NCI-H82 (cell line): ENCODE data around the gene DIS3.
A peak's percentile ranks its signal among the peaks of the same experiment; 100 is the strongest.
"Not testable (repeated sequence)": the region's sequence is repeated elsewhere in the genome, so short reads cannot be mapped to it uniquely, and the experiment has no call there.

Experiments
- DNase-seq: peaks from one replicate; lab custom pipeline; 2025; lab: John Stamatoyannopoulos, UW

The DIS3 gene, protein sequence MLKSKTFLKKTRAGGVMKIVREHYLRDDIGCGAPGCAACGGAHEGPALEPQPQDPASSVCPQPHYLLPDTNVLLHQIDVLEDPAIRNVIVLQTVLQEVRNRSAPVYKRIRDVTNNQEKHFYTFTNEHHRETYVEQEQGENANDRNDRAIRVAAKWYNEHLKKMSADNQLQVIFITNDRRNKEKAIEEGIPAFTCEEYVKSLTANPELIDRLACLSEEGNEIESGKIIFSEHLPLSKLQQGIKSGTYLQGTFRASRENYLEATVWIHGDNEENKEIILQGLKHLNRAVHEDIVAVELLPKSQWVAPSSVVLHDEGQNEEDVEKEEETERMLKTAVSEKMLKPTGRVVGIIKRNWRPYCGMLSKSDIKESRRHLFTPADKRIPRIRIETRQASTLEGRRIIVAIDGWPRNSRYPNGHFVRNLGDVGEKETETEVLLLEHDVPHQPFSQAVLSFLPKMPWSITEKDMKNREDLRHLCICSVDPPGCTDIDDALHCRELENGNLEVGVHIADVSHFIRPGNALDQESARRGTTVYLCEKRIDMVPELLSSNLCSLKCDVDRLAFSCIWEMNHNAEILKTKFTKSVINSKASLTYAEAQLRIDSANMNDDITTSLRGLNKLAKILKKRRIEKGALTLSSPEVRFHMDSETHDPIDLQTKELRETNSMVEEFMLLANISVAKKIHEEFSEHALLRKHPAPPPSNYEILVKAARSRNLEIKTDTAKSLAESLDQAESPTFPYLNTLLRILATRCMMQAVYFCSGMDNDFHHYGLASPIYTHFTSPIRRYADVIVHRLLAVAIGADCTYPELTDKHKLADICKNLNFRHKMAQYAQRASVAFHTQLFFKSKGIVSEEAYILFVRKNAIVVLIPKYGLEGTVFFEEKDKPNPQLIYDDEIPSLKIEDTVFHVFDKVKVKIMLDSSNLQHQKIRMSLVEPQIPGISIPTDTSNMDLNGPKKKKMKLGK

DNA sequence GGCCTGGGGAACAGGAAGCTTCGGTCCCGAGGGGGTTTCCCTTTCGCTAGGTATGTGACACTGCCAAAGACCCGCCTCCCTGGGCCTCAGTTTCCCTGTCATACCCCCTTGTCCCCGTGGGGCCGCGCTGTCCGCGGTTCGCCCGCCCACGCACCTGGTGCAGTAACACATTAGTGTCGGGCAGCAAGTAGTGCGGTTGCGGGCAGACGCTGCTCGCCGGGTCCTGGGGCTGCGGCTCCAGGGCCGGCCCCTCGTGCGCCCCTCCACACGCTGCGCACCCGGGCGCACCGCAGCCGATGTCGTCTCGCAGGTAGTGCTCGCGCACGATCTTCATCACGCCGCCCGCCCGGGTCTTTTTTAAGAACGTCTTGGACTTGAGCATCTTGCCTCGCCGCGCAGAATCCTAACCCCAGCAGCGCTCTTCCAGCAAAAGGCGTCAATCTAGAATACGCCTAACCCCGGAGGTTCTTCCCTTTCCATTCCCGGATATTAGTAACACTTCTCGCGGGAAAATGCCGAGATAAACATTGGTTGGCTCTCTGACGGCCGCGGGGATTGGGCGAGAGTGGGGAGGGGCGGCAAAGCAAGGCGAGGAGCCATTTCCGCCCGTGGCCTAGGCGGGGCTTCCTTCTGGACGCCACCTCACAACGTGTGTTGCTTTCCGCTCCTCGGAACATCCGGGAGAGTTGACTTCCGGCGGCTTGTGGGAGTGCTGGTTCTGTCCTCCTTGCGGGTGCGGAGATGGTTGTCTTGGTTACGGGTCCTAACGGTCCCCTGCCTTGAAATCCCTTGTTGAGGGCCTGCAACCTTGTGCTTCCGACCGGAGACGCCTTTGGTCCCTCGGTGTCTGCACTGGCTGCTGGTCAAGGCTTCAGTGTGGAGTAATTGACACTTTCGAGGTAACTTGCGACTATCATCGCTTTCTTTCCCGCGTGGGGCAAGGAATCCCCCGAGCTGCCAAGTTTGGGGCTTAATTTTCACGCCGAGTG is at the start of gene DIS3, which contains the start of gene PIBF1:
Gene DIS3 (minus strand): TSS at position 450 of the 989 bp plus-strand sequence. CDS start 68 bp downstream, at position 382.
Gene PIBF1 (plus strand): TSS at position 683 of the 989 bp plus-strand sequence. CDS start 1,337 bp downstream, outside the sequence.
- peak; percentile 100 for DNase-seq

DNA sequence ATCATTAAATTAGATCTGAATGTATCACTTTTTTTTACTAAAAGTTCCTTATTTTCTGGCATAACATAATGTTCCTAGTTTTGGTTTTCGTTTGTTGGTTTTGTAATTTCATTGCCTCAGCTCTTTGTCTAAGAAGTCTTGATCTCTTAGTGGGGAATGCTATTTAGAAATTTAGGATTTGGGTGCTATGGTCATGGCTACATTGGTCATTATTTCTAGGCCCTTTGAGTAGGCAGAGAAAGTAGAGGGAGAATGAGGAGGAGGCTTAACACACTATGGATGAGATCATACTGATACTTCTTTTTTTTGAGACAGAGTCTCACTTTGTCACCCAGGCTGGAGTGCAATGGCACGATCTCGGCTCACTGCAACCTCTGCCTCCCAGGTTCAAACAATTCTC is 42.0 kb upstream of the DIS3 start:
- DNase-seq, result no peak

DNA sequence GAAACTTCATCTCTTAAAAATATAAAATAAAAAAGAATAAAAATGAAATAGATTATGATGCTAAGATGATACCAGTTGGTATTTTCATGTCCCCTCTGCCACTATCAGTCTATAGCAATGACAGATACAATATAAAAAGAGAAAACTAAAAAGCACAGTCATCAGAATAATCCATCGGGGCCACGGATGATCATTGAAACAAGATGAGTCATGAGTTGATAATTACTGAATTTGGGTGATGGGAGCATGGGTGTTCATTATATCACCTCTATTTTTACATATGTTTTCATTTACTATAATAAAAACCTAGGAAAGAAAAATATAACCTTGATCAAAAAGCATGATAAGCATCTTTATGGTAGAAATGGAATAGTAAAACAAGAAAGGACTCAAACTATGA is 41.4 kb upstream of the DIS3 start:
- DNase-seq, result no peak

DNA sequence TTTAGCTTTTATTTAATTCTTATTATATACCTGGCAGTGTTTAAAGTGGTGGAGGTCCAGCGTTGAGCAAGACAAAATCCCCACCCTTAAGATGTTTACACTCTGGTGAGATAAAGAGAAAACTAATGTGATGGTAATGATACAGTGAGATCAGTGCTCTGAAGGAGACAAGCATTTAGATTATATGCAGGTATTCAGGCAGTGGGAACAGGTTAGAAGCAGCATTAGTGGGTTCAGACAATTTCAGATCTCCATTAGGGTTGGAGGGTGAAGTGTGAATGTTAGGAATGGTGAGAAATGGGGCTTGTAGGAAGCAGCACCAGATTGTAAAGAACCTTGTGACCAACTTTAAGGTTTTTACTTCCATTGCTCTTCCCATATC is 39.2 kb upstream of the DIS3 start:
- no peak for DNase-seq

DNA sequence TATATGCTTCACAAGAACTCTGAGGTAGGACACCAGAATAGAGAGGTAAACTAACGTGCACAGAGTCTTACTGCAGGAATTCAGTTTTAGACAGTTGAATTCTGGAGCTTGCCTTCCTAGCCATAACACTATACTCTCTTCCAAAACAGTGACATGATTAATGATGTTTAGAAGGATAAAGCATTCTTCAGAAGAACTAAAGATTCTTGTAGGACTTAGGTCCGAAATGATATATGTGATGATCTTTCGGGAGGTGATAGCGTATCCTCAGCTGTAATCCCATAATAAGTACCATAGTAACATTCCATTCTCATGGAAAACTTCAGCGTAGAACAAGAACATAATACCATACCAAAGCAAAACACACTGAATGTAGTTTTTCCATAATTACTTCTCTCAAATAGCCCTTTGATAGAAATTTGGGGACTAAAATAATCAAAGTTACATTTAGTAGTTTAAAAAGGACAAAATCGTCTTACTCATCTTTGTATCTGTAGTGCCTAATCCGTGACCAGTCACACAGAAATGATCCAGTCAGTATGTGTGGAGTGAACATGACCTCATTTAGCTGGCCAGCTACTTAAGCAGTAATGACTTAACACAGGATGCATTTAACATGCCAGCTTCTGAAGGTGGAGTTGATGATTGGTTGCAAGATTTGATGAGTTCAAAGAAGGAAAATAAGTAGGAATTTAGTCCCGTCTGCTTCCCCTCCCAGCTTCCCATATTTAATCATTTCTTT is 38.6 kb upstream of the DIS3 start:
- peak; percentile 21 for DNase-seq

DNA sequence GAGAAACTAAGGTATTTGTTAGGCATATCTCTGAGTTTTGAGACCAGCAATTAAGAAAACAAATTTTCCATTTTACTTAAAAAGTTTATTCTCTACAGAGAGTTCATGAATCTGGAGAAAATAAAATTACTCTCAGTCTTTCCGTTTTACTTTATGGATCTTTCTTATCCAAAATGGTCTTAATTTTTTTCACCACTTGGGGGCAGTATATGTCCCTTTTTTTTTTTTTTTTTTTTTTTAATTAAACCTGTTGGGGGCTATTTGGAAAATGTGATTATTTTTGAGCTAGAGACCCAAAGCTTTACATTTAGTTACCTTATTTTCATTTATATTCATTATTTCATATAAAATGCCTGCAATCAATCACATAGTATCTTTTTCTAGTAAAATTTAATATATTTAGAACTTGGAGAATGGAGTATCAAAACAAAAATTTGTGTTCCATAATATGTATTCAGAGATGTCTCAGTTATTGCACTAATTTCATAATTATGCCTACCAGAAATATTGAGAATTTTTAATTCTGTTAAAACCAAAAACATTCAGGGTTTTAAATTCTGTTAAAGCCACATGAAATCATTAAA is 27.3 kb upstream of the DIS3 start:
- DNase-seq, result peak; percentile 60

DNA sequence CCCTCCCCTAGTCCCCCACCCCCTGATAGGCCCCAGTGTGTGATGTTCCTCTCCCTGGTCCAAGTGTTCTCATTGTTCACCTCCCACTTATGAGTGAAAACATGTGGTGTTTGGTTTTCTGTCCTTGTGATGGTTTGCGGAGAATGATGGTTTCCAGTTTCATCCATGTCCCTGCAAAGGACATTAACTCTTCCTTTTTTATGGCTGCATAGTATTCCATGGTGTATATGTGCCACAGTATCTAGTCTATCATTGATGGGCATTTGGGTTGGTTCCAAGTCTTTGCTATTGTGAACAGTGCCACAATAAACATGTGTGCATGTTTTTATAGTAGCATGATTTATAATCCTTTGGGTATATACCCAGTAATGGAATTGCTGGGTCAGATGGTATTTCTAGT is 24.8 kb upstream of the DIS3 start:
- not testable (repeated sequence) for DNase-seq

DNA sequence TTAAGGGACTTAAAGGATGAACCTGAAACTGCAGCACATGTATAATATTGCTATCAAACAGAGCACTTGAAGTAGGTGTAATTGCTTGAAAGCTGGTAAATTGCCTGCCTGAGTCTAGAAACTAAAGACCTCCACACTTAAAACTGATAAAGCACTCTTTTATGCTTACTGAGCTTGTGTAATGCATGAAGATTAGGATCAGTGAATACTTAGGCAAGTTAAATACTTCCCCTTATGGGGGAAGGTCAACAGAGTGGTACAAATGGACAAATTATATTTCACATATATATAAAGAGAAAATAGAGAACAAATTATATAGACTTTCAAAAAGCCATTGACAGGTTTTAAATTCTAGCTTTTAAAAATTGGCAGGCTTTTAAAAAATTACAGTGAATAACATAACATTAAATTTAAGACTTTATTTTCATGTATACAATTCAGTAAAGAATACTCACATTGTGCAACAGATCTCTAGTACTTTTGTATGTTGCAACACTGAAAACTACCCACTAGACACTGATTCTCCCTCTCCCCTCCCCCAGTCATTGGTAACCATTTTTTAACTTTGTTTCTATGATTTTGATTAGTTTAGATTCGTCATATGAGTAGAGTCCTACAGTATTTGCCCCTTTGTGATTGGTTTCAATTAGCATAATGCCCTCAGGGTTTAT is 24.1 kb upstream of the DIS3 start:
- no peak for DNase-seq

DNA sequence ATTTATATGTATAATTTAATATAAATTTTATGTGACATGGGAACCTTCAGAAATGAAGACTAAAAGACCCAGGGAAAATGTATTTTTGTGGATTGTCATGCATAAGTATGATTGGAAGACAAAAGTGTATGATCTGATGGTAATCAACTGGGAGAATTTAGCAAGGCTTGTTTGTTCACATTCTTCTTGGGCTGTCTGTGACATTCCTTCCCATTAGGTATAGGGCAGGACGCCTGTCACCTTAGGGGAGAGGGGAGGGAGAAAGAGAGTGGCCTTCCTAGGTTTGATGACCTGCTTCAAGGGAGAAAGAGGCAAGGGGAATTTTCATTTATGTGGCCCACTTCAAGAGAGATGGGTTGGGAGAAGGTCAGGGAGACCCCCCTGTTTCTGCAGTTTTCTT is 22.6 kb upstream of the DIS3 start:
- DNase-seq, result no peak

DNA sequence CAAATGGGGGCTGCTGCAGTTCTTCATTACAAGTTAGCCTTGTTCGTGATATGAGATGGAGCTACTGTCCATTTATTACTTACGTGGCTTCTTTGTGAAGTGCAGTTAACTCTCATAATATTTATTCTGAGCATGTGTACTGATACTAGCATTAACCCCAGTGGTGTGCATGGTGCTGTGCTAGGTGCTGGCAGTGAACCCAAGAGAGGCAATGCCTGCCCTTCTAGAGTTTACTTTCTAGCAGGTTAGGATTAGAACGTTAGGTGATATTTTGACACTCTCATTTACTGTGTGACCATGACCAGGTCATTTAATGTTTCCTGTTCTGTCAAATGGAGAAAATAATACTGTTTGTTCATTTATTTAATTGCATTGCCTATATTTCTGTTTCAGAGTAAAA is 17.1 kb upstream of the DIS3 start:
- DNase-seq, result no peak

DNA sequence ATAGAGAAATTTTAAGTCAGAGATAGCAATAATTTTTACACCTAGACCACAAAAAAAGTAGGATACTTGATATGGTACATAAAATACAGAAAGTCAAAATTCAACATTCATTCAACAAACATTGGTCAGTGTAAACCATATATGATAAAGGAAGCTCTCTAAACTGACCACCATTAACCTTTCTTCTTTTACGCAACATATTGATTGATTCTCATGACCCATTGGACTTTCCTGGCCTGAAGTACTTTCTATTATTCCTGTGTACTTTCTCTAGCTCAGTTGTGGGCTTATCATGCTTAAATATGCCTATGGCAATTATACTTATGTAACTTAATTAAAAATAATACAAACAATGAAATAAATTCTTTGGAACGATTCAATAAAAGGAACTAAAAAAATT is 10.9 kb upstream of the DIS3 start:
- DNase-seq, result no peak

DNA sequence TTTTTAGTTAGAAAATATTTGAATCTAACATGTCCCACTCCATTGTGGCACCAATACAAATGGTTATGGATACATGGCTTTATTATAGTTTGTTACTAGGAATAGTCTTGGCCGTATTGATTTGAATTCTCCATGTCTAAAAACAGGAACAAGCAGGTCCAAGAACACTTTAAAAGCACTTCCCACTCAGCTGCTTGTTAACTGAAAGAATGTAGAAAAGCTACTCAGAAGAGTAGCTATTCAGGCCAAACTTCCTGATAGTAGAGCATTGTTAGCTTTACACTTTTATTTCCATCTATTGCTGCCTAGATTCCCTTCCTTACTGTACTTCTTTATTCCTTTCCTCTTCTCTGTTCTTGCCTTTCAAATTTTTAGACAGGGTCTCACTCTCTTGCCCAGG is 7.1 kb upstream of the DIS3 start:
- DNase-seq, result no peak

DNA sequence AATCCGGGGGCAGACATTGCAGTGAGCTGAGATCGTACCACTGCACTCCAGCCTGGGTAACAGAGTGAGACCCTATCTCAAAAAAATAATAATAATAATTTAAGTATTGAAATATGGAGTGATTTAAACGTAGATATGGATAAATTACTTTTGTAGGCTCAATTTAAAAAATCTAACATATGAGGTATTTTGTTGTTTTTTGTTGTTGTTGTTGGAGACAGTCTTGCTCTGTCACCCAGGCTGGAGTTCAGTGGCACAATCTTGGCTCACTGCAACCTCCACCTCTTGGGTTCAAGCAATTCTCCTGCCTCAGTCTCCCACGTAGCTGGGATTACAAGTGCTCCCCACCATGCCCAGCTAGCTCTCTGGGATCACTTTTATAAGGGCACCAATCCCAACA is 3.0 kb upstream of the DIS3 start:
- DNase-seq, result not testable (repeated sequence)

DNA sequence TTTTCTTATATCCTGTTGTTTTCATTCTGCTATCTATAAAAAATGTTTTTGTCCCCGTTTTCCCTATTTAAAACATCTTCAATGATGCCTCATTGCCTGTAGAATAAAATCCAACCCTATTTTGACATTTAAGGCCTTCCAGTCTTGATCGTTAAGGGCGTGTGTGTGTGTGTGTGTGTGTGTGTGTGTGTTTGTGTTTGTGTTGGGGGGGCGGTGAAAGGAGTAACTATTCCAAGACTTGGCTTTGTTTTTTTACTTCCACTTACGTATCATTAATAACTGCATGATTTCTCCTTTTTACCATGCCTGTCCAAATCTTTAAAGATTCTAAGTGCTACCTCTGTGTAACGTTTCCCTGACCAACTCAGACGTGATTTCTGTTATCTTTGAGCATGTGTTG is 1.0 kb upstream of the DIS3 start:
- DNase-seq, result peak; percentile 44

DNA sequence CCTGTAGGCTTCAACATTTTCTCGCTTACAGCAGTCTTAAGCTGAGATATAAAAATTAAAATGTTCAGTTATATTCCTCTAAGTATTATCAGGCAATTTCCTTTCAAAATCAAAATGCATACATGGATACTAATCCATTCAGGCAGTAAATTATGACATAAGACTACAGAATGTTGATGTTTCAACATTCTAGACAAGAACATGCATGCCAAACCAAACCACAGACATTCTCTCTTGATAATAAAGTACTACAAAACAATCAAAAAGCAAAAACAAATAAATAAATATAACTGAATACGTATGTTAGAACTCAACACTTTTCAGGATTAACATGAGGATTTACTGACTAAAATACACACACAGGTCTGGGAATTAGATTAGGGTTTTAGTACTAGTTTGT is 7.7 kb downstream of the DIS3 start:
- no peak for DNase-seq

DNA sequence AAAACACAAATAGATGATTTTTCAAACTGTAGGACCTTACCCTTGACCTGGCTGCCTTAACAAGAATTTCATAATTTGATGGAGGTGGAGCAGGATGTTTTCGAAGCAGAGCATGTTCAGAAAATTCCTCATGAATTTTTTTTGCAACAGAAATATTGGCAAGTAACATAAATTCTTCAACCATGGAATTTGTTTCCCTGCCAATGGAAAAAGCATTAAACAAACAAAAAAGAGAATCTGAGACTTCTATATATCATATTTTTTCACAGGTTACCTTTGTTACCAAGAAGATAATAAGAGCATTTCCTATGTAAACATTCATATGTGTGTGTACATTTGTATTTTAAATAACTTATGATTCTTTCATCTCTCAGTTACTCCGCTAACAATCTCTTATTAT is 18.3 kb downstream of the DIS3 start:
- DNase-seq, result no peak

DNA sequence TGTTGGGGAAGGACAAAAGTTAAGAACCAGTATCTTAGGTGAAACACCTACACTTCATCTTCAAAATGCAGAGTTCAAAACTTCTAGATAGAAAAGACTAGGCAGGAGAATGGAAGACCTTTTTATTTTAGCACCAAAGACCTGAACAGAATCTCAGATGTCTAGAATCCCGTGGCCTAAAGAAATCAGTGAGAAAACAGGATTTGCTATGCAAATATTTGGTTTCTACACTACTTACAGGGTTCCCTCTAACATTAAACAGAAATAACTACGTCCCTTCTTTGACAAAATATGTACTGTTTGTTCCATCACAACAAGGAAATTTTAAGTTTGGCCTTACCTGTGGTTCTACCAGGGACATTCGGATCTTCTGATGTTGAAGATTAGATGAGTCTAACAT is 21.5 kb downstream of the DIS3 start:
- DNase-seq, result no peak

DNA sequence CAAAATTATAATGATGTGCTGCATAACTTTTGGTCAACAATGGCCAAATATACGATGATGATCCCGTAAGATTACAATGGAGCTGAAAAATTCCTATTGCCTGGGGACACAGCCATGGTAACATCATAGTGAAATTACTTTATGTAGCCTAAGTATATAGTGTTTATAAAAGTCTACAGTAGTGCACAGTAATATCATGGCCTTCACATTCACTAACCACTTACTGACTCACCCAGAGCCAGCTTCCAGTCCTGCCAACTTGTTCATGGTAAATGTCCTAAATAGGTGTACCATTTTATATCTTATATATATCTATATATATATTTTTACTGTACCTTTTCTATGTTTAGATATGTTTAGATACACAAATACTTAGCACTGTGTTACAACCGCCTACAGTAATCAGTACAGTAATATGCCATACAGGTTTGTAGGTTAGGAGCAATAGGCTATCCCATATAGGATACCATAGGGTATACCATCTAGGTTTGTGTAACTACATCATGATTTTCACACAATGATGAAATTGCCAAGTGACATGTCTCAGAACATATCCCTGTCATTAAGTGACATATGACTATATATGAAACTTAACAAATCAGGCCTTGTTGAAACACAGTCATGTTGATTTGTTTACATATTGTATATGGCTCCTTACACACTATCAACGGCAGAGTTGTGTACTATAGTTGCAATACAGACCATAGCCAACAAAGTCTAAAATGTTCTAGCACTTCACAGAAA is 23.7 kb downstream of the DIS3 start:
- no peak for DNase-seq

DNA sequence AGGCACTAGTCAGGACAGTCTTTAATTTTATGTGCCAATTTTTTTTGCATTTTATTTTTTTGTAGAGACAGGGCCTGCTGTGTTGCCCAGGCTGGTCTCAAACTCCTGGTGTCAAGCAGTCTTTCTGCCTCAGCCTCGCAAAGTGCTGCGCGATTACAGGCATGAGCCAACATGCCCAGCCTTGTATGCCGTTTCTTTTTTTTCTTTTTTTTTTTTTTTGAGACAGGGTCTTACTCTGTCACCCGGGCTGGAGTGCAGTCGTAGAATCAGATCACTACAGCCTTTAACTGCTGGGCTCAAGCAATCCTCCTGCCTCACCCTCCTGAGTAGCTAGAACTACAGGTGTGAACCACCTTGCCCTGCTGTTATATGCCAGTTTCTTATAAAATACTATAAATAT is 27.6 kb downstream of the DIS3 start:
- no peak for DNase-seq
